Measurements from ENCODE around the gene SPON1.

GRCh38 chr11:14107050-14107430, 144.5 kb downstream of the SPON1 start:
- TF ChIP-seq CTCF (conservative IDR thresholded peaks at IDR 0.05; ENCODE audit: low read depth in 2 of 2): no peak
- TF ChIP-seq POLR2AphosphoS5 (IDR thresholded peaks at IDR 0.05; ENCODE audit: low read depth): no peak
- TF ChIP-seq EZH2phosphoT487 (IDR thresholded peaks at IDR 0.05; ENCODE audit: unreplicated experiment): no peak
- TF ChIP-seq, protein P1, sequence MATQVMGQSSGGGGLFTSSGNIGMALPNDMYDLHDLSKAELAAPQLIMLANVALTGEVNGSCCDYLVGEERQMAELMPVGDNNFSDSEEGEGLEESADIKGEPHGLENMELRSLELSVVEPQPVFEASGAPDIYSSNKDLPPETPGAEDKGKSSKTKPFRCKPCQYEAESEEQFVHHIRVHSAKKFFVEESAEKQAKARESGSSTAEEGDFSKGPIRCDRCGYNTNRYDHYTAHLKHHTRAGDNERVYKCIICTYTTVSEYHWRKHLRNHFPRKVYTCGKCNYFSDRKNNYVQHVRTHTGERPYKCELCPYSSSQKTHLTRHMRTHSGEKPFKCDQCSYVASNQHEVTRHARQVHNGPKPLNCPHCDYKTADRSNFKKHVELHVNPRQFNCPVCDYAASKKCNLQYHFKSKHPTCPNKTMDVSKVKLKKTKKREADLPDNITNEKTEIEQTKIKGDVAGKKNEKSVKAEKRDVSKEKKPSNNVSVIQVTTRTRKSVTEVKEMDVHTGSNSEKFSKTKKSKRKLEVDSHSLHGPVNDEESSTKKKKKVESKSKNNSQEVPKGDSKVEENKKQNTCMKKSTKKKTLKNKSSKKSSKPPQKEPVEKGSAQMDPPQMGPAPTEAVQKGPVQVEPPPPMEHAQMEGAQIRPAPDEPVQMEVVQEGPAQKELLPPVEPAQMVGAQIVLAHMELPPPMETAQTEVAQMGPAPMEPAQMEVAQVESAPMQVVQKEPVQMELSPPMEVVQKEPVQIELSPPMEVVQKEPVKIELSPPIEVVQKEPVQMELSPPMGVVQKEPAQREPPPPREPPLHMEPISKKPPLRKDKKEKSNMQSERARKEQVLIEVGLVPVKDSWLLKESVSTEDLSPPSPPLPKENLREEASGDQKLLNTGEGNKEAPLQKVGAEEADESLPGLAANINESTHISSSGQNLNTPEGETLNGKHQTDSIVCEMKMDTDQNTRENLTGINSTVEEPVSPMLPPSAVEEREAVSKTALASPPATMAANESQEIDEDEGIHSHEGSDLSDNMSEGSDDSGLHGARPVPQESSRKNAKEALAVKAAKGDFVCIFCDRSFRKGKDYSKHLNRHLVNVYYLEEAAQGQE (IDR thresholded peaks at IDR 0.05; ENCODE audit: unreplicated experiment): no peak
- TF ChIP-seq EZH2 (IDR thresholded peaks at IDR 0.05; ENCODE audit: low read depth, unreplicated experiment): no peak
- no peak for TF ChIP-seq ETS1 (IDR thresholded peaks at IDR 0.05)
- TF ChIP-seq CREB1 (CRISPR knock-in tag; IDR thresholded peaks at IDR 0.05; ENCODE audit: low read depth): no peak
- no peak for TF ChIP-seq ZNF331 (CRISPR knock-in tag; IDR thresholded peaks at IDR 0.05; ENCODE audit: low read depth)
- TF ChIP-seq NANOG (IDR thresholded peaks at IDR 0.05; ENCODE audit: borderline replicate concordance): no peak
- no peak for TF ChIP-seq ZNF462 (CRISPR knock-in tag; IDR thresholded peaks at IDR 0.05)
- TF ChIP-seq STAT1 (IDR thresholded peaks at IDR 0.05; ENCODE audit: unreplicated experiment): no peak
